Sigmoid colon (tissue), 7 donors: ENCODE data around the gene ERGIC3. TPM values are rescaled to one million over a fixed set of nuclear protein-coding genes. Genes with fewer than 3 reads are reported as not detected.
"Not testable (repeated sequence)": the region's sequence is repeated elsewhere in the genome, so short reads cannot be mapped to it uniquely, and the experiment has no call there.

ENCODE experiments used
- DNase-seq: peaks from one replicate; pipeline ENCODE4 v3.0.0-alpha.2; 2019
- H3K27ac ChIP-seq, 4 donors: fragments of 200-600 bp; sonication (generic); one replicate each; pipeline ENCODE4 v1.5.1; 2016 to 2019; ENCODE audit warnings: mild to moderate bottlenecking in 1 of 4
- H3K27me3 ChIP-seq, 3 donors: fragments of 200-600 bp; sonication (generic); one replicate each; pipeline ENCODE4 v1.5.1; 2019; ENCODE audit warnings: mild to moderate bottlenecking in 1 of 3
- H3K36me3 ChIP-seq, 4 donors: fragments of 200-600 bp; sonication (generic); one replicate each; pipeline ENCODE4 v1.5.1; 2016 to 2019
- H3K4me1 ChIP-seq, 4 donors: fragments of 200-600 bp; sonication (generic); one replicate each; pipeline ENCODE4 v1.5.1; 2017 to 2019
- H3K4me3 ChIP-seq, 4 donors: fragments of 200-600 bp; sonication (generic); one replicate each; pipeline ENCODE4 v1.5.1; 2017 to 2019; ENCODE audit warnings: mild to moderate bottlenecking in 2 of 4, moderate library complexity in 1 of 4
- H3K9me3 ChIP-seq, 4 donors: fragments of 200-600 bp in 3 of 4; sonication (generic) in 3 of 4; one replicate each; pipeline versions ENCODE4 v1.5.1 to v1.6.1; 2013 to 2019
- EP300 ChIP-seq, 4 donors: sonication (generic); formaldehyde crosslinking; IDR thresholded peaks; one replicate each; pipeline ENCODE4 v1.6.1; 2017; ENCODE audit warnings: antibody characterized with exemption in 4 of 4
- POLR2A ChIP-seq, 2 donors: fragments of 450-650 bp; IDR thresholded peaks; one replicate each; pipeline ENCODE4 v1.6.1; 2016; ENCODE audit warnings: antibody characterized with exemption in 2 of 2, mild to moderate bottlenecking in 2 of 2, moderate library complexity in 2 of 2
- POLR2AphosphoS5 ChIP-seq, 4 donors: sonication (generic); formaldehyde crosslinking; IDR thresholded peaks; one replicate each; pipeline ENCODE4 v1.6.1; 2017; ENCODE audit warnings: antibody characterized with exemption in 4 of 4
- WGBS, 2 donors: extraction: QIAGEN DNeasy Blood & Tissue Kit; methylation state at CpG; one replicate each; pipeline ENCODE4 v1.1.7; 2013; 5-methylcytosine and 5-hydroxymethylcytosine counted together
- intact Hi-C: fragments of 100-400 bp; cut with DNase I; formaldehyde crosslinking; loops from one replicate; pipeline ENCODE4 v1.15.1; 2023
- polyA plus RNA-seq, 3 donors: library from polyadenylated mRNA; stranded (reverse); fragments of 200-250 nt; gene quantifications; one replicate each; pipeline ENCODE4 v1.2.3, GENCODE V29; 2013
- total RNA-seq, 4 donors: library from RNA; depleted of rRNA; stranded (reverse); fragments of >200 nt; gene quantifications; one replicate each; pipeline ENCODE4 v1.1.0, GENCODE V29; 2016
- TF ChIP-seq, protein P1 (sequence below), 4 experiments: fragments of 450-650 bp in 3 of 4; fragments of 200-600 bp in 1 of 4; IDR thresholded peaks; one replicate each; pipeline ENCODE4 v1.5.1; 2016 to 2019; ENCODE audit warnings: antibody characterized with exemption in 4 of 4, mild to moderate bottlenecking in 3 of 4, moderate library complexity in 2 of 4
- donor health status: healthy with polysubstance abuse.
- donor health status: Bipolar disorder and iron deficiency.
- donor health status: healthy.

Gene ERGIC3
- total and polyA plus RNA-seq, 7 donors, result 113 to 230 (median 184) TPM

GRCh38 chr20:35515341-35515740, 26.5 kb upstream of the ERGIC3 start:
- Histone ChIP-seq H3K27ac (no peak overlapping the region), H3K27me3 (no peaks in the 10 kb centered on the region), H3K36me3 (peaks cover 0 to 30% (median 8%) of the 10 kb centered on the region in 4 donors), H3K4me1 (peaks cover 0 to 9% (median 0%) of the 10 kb centered on the region in 4 donors), H3K4me3 (no peak overlapping the region), H3K9me3 (no peaks in the 10 kb centered on the region)
- WGBS, 2 donors, result 95 to 96% methylated on average over 4 of the region's 4 CpGs
- no peak for TF ChIP-seq POLR2A (IDR thresholded peaks at IDR 0.05)
- TF ChIP-seq POLR2AphosphoS5 (IDR thresholded peaks at IDR 0.05), result no peak
- TF ChIP-seq, protein P1, sequence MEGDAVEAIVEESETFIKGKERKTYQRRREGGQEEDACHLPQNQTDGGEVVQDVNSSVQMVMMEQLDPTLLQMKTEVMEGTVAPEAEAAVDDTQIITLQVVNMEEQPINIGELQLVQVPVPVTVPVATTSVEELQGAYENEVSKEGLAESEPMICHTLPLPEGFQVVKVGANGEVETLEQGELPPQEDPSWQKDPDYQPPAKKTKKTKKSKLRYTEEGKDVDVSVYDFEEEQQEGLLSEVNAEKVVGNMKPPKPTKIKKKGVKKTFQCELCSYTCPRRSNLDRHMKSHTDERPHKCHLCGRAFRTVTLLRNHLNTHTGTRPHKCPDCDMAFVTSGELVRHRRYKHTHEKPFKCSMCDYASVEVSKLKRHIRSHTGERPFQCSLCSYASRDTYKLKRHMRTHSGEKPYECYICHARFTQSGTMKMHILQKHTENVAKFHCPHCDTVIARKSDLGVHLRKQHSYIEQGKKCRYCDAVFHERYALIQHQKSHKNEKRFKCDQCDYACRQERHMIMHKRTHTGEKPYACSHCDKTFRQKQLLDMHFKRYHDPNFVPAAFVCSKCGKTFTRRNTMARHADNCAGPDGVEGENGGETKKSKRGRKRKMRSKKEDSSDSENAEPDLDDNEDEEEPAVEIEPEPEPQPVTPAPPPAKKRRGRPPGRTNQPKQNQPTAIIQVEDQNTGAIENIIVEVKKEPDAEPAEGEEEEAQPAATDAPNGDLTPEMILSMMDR (IDR thresholded peaks at IDR 0.05), result no peak
- TF ChIP-seq EP300 (IDR thresholded peaks at IDR 0.05), result no peak
- intact Hi-C loops, result no loop called here
- no peak for DNase-seq

GRCh38 chr20:35515949-35516645, 25.8 kb upstream of the ERGIC3 start:
- TF ChIP-seq POLR2AphosphoS5 (IDR thresholded peaks at IDR 0.05) (no peak), EP300 (IDR thresholded peaks at IDR 0.05) (no peak), POLR2A (IDR thresholded peaks at IDR 0.05) (no peak)
- TF ChIP-seq, protein P1 (IDR thresholded peaks at IDR 0.05), result no peak
- Histone ChIP-seq H3K9me3 (no peaks in the 10 kb centered on the region), H3K4me3 (no peak overlapping the region), H3K36me3 (peaks cover 0 to 23% (median 5%) of the 10 kb centered on the region in 4 donors), H3K27me3 (no peaks in the 10 kb centered on the region), H3K4me1 (peaks cover 0 to 9% (median 0%) of the 10 kb centered on the region in 4 donors), H3K27ac (no peak overlapping the region)
- no peak for DNase-seq
- WGBS, 2 donors, result 83 to 87% methylated on average over 3 of the region's 3 CpGs
- intact Hi-C loops, result no loop called here

- WGBS, 2 donors, result 66 to 86% methylated on average over 1 of the region's 1 CpG
- Histone ChIP-seq H3K4me1 (peaks cover 0 to 9% (median 0%) of the 10 kb centered on the region in 4 donors), H3K9me3 (no peaks in the 10 kb centered on the region), H3K4me3 (no peak overlapping the region), H3K27me3 (no peaks in the 10 kb centered on the region), H3K36me3 (peaks cover 0 to 13% (median 0%) of the 10 kb centered on the region in 4 donors), H3K27ac (no peak overlapping the region)
- intact Hi-C loops, result no loop called here
- TF ChIP-seq EP300 (IDR thresholded peaks at IDR 0.05), result no peak
- TF ChIP-seq POLR2A (IDR thresholded peaks at IDR 0.05), result no peak
- no peak for DNase-seq
Measured at GRCh38 chr20:35517125-35517524, 24.8 kb upstream of the ERGIC3 start.

DNA sequence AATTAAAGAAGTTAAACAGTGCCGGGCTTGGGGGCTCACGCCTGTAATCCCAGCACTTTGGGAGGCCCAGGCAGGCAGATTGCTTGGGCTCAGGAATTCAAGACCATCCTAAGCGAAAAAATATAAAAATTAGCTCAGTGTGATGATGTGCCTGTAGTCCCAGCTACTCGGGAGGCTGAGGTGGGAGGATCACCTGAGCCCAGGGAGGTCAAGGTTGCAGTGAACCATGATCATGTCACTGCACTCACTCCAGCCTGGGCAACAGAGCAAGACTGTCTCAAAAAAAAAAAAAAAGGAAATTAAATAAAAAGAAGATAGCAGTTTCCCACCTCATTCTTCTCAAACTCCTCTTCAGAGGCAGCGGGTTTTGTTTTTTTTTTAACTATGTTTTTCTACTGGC, 24.1 kb upstream of the ERGIC3 start:
- not testable (repeated sequence) for H3K36me3 ChIP-seq

GRCh38 chr20:35518955-35519354, 22.9 kb upstream of the ERGIC3 start:
- TF ChIP-seq EP300 (IDR thresholded peaks at IDR 0.05) (no peak), POLR2A (IDR thresholded peaks at IDR 0.05) (no peak), POLR2AphosphoS5 (IDR thresholded peaks at IDR 0.05) (no peak)
- TF ChIP-seq, protein P1 (IDR thresholded peaks at IDR 0.05), result no peak
- Histone ChIP-seq H3K9me3 (no peaks in the 10 kb centered on the region), H3K27ac (no peak overlapping the region), H3K4me3 (no peak overlapping the region), H3K4me1 (peaks cover 0 to 9% (median 0%) of the 10 kb centered on the region in 4 donors), H3K36me3 (no peaks in the 10 kb centered on the region), H3K27me3 (no peaks in the 10 kb centered on the region)
- no peak for DNase-seq
- WGBS, 2 donors, result 90 to 91% methylated on average over 9 of the region's 9 CpGs
- intact Hi-C loops, result no loop called here

More for the DNA sequence above, 24.1 kb upstream of the ERGIC3 start:
- 95% methylated on average over 5 of the region's 5 CpGs for WGBS, 2 donors
- H3K27ac ChIP-seq, DNase-seq, H3K27me3 ChIP-seq, H3K9me3 ChIP-seq, H3K4me1 ChIP-seq, intact Hi-C loops, H3K4me3 ChIP-seq: not testable (repeated sequence)
